Stimulated activated memory B cell treated with anti-CD40 and anti-IgM and Interleukin-4, amounts not matched to agents 10 μg/mL and 1 μg/mL and 100 μg/mL, for 72 hours (primary cell): ENCODE results near the gene RPIA.
"Not testable (repeated sequence)": the region's sequence is repeated elsewhere in the genome, so short reads cannot be mapped to it uniquely, and the experiment has no call there.

Experiments
- ATAC-seq: fragments of 150-1000 bp; cut with Tn5 transposase; 2 replicates; pipeline ENCODE4 v1.10.0; 2021
- H3K27ac Mint-ChIP-seq: one replicate; pipeline ENCODE4 v1.8.0; 2022; ENCODE audit warnings: mild to moderate bottlenecking, mixed read lengths
- H3K27me3 Mint-ChIP-seq: one replicate; pipeline ENCODE4 v1.8.0; 2022; ENCODE audit warnings: mixed read lengths
- H3K36me3 Mint-ChIP-seq: one replicate; pipeline ENCODE4 v1.8.0; 2022; ENCODE audit warnings: mixed read lengths
- H3K4me1 Mint-ChIP-seq: one replicate; pipeline ENCODE4 v1.8.0; 2022; ENCODE audit warnings: mixed read lengths
- H3K4me3 Mint-ChIP-seq: one replicate; pipeline ENCODE4 v1.8.0; 2022; ENCODE audit warnings: mild to moderate bottlenecking, moderate library complexity, mixed read lengths
- H3K9me3 Mint-ChIP-seq: one replicate; pipeline ENCODE4 v1.8.0; 2022; ENCODE audit warnings: mixed read lengths

RPIA gene

DNA sequence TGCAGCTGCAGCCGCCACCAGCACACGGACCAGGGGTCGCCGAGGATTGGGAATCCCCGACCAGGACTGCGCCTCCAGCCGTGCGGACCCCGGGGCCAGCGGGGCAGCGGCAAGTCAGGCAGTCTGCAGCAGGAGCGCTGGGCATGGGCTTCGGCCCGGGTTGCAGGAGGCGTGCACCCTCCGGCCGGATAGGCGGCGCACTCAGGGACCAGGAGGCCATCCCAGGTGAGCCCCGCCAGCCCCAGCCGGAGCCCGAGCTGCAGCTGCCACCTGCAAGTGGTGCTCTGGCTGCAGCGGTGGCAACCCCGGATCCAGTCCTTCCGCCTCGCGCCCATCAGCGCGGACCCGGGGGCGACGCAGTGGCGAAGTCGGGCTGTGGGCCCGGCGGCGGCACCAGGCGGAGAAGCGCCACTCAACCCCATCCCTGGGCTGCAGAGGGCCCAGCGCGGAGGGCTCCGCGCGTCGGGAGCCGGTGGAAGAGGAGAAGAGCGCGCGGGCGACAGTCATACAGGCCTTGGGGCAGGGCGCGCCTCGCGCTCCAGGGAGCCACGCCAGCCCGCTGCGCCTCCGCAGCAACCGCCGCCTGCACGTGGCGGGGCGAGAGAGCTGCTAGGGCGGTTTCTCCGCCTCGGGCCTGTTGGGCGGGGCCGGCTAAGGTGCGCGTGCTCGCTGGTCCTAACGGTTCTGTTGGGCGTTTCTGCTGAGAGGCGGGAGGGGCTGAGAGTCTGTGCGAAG is 73.8 kb downstream of the RPIA start:
- Mint-ChIP-seq H3K4me1 (peaks cover 16% of the 10 kb centered on the region), H3K36me3 (peaks cover 5% of the 10 kb centered on the region), H3K27ac (peak overlapping the region; percentile 50), H3K4me3 (peak overlapping the region; percentile 82), H3K27me3 (peaks cover 20% of the 10 kb centered on the region), H3K9me3 (peaks cover under 1% of the 10 kb centered on the region)
- ATAC-seq: peak; percentile 80

DNA sequence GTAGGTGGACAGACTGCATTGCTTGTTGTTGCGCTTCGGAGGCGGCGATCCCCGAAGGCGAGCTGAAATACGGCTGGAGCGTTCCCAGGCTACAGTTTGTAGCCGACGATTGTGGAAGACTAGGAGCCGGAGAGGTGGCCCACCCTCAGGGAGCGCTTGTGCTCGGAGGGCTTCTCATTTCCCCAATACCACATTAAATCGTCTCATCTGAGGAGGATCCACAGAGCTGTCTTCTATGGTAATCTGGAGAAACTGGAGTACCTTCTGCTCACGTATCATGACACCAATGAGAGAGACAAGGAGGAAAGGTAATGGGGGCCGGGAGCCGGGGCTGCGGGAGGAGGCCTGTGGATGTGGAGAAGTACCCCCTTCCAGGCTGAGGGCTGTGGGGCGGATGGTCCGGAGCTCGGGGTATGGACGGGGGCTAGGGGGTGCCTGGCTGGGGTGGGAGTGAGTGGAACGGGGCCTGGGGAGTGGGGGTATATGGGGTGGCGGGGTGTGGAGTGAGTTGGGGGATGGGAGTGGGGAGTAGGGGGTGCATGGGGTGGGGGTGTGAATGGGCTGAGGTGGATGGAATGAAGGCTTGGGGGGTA is 74.5 kb downstream of the RPIA start:
- peak; percentile 31 for ATAC-seq
- H3K36me3 Mint-ChIP-seq: not testable (repeated sequence)
- peak overlapping the region; percentile 50 for H3K27ac Mint-ChIP-seq

DNA sequence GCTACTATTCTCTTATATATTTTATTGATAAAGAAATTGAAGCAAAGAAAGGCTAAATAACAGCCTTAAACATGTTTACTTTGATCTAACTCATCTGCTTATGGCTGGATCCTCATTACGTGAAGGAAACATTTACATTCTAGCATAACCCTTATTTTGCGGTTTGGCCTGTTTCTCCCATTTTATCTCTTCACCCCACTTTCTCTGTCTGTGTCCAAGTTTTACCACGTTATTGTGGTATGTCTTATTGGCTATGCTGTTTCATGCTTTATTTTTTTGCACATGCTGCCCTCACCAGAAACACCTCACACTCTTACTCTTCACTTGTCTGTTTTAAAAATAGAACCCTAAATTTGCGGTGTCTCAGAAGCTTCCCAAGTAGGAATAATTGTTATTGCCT is 78.5 kb downstream of the RPIA start:
- Mint-ChIP-seq H3K36me3 (no peaks in the 10 kb centered on the region), H3K27ac (no peak overlapping the region), H3K4me1 (peaks cover 10% of the 10 kb centered on the region), H3K27me3 (peaks cover 13% of the 10 kb centered on the region), H3K4me3 (no peak overlapping the region), H3K9me3 (no peaks in the 10 kb centered on the region)
- no peak for ATAC-seq

More for the DNA sequence above, 74.5 kb downstream of the RPIA start:
- H3K4me3 Mint-ChIP-seq: peak overlapping the region; percentile 82
- not testable (repeated sequence) for H3K9me3 Mint-ChIP-seq
- peaks cover 20% of the 10 kb centered on the region for H3K27me3 Mint-ChIP-seq
- H3K4me1 Mint-ChIP-seq: peaks cover 16% of the 10 kb centered on the region

DNA sequence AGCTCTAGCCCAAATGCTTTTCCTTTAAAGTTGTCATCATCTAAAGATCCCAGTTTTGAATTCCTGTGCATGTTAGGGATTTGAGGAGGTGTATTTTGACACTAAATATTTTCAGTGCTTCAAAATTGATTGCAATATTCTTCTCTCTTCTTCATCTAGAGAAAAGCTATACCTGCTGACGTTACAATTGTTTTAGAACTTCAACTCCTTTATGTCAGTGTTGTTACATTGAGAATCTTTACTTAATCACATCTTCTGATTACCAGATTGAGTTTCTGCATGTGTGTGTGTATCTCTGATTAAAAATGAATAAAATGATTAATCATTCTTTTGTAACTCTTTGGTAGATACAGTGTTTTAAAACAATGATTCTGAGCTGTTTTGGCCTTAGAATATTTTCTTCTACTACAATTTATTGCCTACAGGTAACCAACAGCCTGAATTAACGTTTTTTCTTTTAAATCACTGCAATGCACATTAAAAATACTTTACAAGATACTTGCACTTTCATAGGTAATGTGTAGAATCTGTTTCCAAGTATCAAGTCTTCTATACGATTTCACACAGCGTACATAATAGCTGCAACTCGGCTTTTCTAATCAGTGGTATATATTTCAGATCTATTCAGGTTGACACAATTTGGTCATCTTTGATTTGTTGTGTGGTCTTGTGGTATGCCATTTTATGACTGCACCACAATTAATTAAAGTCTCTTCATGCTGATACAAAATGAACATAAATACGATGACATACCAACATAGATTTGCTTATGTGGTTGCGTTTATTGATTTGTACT is 82.0 kb downstream of the RPIA start:
- not testable (repeated sequence) for H3K9me3 Mint-ChIP-seq, H3K36me3 Mint-ChIP-seq, H3K4me1 Mint-ChIP-seq, H3K4me3 Mint-ChIP-seq, H3K27ac Mint-ChIP-seq, H3K27me3 Mint-ChIP-seq
- ATAC-seq: peak; percentile 48

DNA sequence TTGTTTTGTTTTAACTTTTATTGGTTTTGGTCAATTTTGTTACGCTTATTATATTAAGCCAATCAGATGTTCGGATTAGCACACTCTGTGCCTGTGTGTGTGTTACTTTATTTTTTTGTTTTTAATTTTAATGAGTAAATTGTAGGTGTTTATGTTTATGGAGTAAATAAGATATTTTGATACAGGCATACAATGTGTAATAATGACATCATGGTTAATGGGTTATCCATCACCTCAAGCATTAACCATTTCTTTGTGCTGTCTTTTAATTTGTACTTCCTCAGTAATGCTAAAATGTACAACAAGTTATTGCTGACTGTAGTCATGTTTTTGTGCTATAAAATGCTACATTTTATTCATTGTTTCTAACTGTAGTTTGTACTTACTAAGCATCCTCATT is 97.7 kb downstream of the RPIA start:
- not testable (repeated sequence) for H3K27ac Mint-ChIP-seq, H3K9me3 Mint-ChIP-seq, H3K36me3 Mint-ChIP-seq, H3K4me3 Mint-ChIP-seq, H3K27me3 Mint-ChIP-seq, ATAC-seq, H3K4me1 Mint-ChIP-seq

DNA sequence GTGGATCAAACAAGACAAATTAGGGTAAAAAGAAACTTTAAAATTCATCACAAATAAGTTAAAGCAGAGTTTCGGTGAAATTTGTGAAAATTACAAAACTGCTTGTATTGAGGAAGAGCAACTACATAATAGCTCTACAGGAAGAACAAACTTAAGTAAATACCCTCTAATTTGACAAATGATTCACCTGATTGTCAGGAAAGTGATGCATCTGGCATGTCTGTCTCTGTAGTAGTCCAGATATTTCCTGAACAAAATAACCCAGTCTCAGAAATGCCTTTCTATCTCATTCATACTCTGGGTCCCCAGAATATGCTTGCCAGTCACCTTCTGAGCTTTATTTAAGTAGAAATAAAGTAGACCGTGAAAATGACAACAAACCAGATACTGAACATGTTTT is 104.5 kb downstream of the RPIA start:
- not testable (repeated sequence) for H3K36me3 Mint-ChIP-seq, H3K9me3 Mint-ChIP-seq, H3K4me3 Mint-ChIP-seq, H3K4me1 Mint-ChIP-seq, H3K27ac Mint-ChIP-seq, H3K27me3 Mint-ChIP-seq, ATAC-seq

DNA sequence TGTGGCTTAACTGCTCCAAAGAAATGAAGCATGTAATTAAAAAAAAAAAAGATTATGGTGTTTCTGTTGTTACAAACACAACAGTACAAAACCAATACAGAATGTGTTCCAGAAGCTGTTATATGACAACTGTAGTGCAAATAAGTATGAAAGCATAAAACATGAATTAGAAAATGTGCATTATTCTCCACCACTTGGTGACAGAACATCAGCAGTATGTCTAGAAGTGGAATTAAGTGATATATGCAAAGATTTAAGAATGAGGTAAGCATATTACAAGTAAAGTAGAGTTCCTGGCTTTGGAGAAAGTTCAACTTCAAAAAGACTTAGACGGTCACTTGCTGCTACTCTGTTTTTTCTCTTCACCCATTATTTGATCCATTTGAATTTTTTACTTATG is 105.0 kb downstream of the RPIA start:
- not testable (repeated sequence) for ATAC-seq, H3K36me3 Mint-ChIP-seq, H3K27me3 Mint-ChIP-seq

DNA sequence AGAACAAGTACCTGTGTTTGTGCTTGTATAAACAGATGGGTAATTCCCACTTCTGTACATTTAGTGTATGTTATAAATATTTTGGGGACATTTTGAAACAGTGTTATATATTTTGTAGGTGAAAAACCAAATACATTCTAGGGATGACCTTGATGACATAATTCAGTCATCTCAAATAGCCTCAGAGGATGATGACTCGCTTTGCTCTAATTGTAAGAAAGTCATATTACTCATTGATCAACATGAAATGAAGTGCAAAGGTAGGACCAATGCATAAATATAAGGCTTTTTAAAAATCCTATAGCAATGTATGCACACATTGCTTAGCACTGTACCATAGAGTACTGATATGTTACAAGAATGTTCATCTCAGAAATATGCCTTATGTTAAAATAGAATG is 105.7 kb downstream of the RPIA start:
- H3K4me1 Mint-ChIP-seq, H3K27ac Mint-ChIP-seq, H3K4me3 Mint-ChIP-seq, H3K36me3 Mint-ChIP-seq, ATAC-seq, H3K27me3 Mint-ChIP-seq, H3K9me3 Mint-ChIP-seq: not testable (repeated sequence)

More for the DNA sequence above, 105.0 kb downstream of the RPIA start:
- not testable (repeated sequence) for H3K4me1 Mint-ChIP-seq, H3K9me3 Mint-ChIP-seq, H3K4me3 Mint-ChIP-seq, H3K27ac Mint-ChIP-seq
